K562 (cell line): ENCODE data around the gene SYNE2.

Experiments used
- CEBPB ChIP-seq: fragments of 450-650 bp; IDR thresholded peaks from 2 replicates; pipeline ENCODE4 v1.6.1; 2016; ENCODE audit warnings: missing genetic modification characterization, missing compliant biosample characterization
- CTCF ChIP-seq, 3 experiments: IDR thresholded peaks in 2 of 3; conservative IDR thresholded peaks in 1 of 3; 2 replicates each; pipeline ENCODE4 v1.5.1; 2011 to 2012; ENCODE audit warnings: low read length in 3 of 3, mild to moderate bottlenecking in 3 of 3, control low read depth in 2 of 3, improper control_type of control experiment in 1 of 3, inconsistent platforms in 1 of 3, low read depth in 1 of 3, mixed read lengths in 1 of 3, moderate library complexity in 1 of 3; ENCODE audit not compliant: insufficient read depth in 2 of 3
- EZH2 ChIP-seq: IDR thresholded peaks from 2 replicates; pipeline ENCODE4 v1.6.1; 2012; ENCODE audit warnings: low read depth, mild to moderate bottlenecking, inconsistent platforms, low read length, borderline replicate concordance
- FOXJ2 ChIP-seq: fragments of 200-800 bp; sonication (Bioruptor generic); IDR thresholded peaks from 2 replicates; pipeline ENCODE4 v1.6.1; 2016; ENCODE audit warnings: missing genetic modification characterization, missing compliant biosample characterization
- JUND ChIP-seq, 2 experiments: IDR thresholded peaks; 2 replicates in 1 of 2; 3 replicates in 1 of 2; pipeline ENCODE4 v1.6.1; 2011; ENCODE audit warnings: borderline replicate concordance in 2 of 2, low read depth in 2 of 2, low read length in 2 of 2, improper control_type of control experiment in 1 of 2, missing biosample characterization in 1 of 2, missing genetic modification characterization in 1 of 2, missing genetic modification reagents in 1 of 2
- MTF1 ChIP-seq: fragments of 250-450 bp; sonication (Bioruptor Pico); IDR thresholded peaks from 2 replicates; pipeline ENCODE4 v1.9.0; 2021; ENCODE audit warnings: moderate library complexity, mild to moderate bottlenecking, inconsistent platforms, borderline replicate concordance
- NR3C1 ChIP-seq: sonication (generic); formaldehyde crosslinking; IDR thresholded peaks from 2 replicates; pipeline ENCODE4 v1.8.1; 2022; ENCODE audit warnings: missing genetic modification reagents
- POLR2A ChIP-seq: fragments of 450-650 bp; conservative IDR thresholded peaks from 2 replicates; pipeline ENCODE4 v1.6.1; 2016
- POLR2AphosphoS2 ChIP-seq: IDR thresholded peaks from 2 replicates; pipeline ENCODE4 v1.6.1; 2012; ENCODE audit warnings: low read length, improper control_type of control experiment
- REST ChIP-seq, 2 experiments: fragments of 450-650 bp; formaldehyde crosslinking in 1 of 2; IDR thresholded peaks; 2 replicates each; pipeline versions ENCODE4 v1.4.0 to v1.6.1; 2014 to 2020; ENCODE audit warnings: mild to moderate bottlenecking in 2 of 2, borderline replicate concordance in 1 of 2, low read depth in 1 of 2
- SNRNP70 ChIP-seq: fragments of 200-400 bp; formaldehyde crosslinking; optimal IDR thresholded peaks from 2 replicates; pipeline ENCODE3; 2017; ENCODE audit warnings: low read depth, low read length
- SP1 ChIP-seq: sonication (generic); formaldehyde crosslinking; IDR thresholded peaks from 2 replicates; pipeline ENCODE4 v1.8.1; 2022; ENCODE audit warnings: mild to moderate bottlenecking, missing genetic modification reagents
- SUPT5H ChIP-seq: fragments of 450-650 bp; IDR thresholded peaks from 2 replicates; pipeline ENCODE4 v1.6.1; 2016
- ZNF124 ChIP-seq: sonication (generic); formaldehyde crosslinking; IDR thresholded peaks from 2 replicates; pipeline ENCODE4 v1.8.1; 2022; ENCODE audit warnings: missing genetic modification reagents

- no peak for TF ChIP-seq POLR2AphosphoS2
- TF ChIP-seq CTCF (IDR thresholded peaks at IDR 0.05 in 2 of 3, conservative IDR thresholded peaks at IDR 0.05 in 1 of 3; ENCODE audit: insufficient read depth in 2 of 3, low read depth in 1 of 3, low read length in 3 of 3), result no peak
- TF ChIP-seq ZNF124 (CRISPR knock-in tag), result no peak
- TF ChIP-seq REST (IDR thresholded peaks at IDR 0.05; ENCODE audit: borderline replicate concordance), result no peak
- no peak for TF ChIP-seq REST (CRISPR knock-in tag; IDR thresholded peaks at IDR 0.05; ENCODE audit: low read depth)
- no peak for TF ChIP-seq JUND (IDR thresholded peaks at IDR 0.05; ENCODE audit: borderline replicate concordance, low read depth, low read length)
- TF ChIP-seq JUND (tag; IDR thresholded peaks at IDR 0.05; ENCODE audit: borderline replicate concordance, low read depth, low read length), result no peak
- TF ChIP-seq SUPT5H, result no peak
- no peak for TF ChIP-seq FOXJ2 (tag)
- no peak for TF ChIP-seq CEBPB (tag)
- TF ChIP-seq NR3C1, result no peak
- TF ChIP-seq MTF1 (CRISPR knock-in tag), result no peak
- TF ChIP-seq POLR2A, result no peak
- TF ChIP-seq SP1, result no peak
- no peak for TF ChIP-seq EZH2
- TF ChIP-seq SNRNP70, result no peak
Observed at GRCh38 chr14:64115401-64115800, 262.6 kb downstream of the SYNE2 start.
